ENCODE measurements around the gene GNG13. TPM values are rescaled to one million over a fixed set of nuclear protein-coding genes. Genes with fewer than 3 reads are reported as not detected.

GNG13 gene
- total RNA-seq, 1 donor from 2014 or later, result not detected

DNA sequence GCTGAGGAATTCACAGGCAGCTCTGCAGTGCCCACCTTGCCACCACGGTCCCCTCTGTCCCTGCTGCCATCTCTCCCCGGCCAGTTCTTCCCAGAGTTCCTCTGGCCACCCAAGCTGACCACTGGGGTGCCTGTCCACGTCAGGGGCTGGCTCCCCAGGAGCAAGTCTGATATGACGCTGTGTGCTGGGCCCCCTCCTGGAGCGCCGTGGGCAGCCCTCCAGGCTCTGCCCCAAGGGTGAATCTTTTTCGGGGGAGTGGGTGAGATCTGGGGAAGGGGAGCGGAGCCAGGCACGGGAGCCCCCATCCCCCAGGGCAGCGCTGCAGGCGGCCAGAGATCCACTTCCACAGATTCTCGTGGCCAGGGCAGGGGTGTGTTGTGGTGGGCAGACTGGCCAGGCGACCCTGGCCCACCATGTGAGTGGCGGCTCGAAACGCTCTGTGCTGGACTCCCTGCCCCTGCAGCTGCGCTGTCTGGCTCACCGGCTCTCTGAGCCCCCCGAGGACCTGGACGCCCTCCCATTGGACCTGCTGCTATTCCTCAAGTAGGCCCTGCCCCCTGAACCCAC is 36.3 kb downstream of the GNG13 start:
- H4K20me1 ChIP-seq (ENCODE audit: insufficient read depth, low read length), result no peaks in the 10 kb centered on the region
- H2AFZ ChIP-seq (ENCODE audit: low read depth, low read length), result no peak overlapping the region
- peaks cover 6% of the 10 kb centered on the region for H3K27me3 Mint-ChIP-seq (ENCODE audit: low read depth, unreplicated experiment)
- no peaks in the 10 kb centered on the region for H3K27me3 ChIP-seq (ENCODE audit: insufficient read depth, low read length)
- DNase-seq (ENCODE audit: low read depth), result no peak
- peaks cover 3% of the 10 kb centered on the region for H3K36me3 Mint-ChIP-seq (ENCODE audit: low read depth, unreplicated experiment)
- H3K9me3 ChIP-seq (ENCODE audit: insufficient read depth, low read depth, low read length), result no peaks in the 10 kb centered on the region
- no peaks in the 10 kb centered on the region for H3K4me1 Mint-ChIP-seq (ENCODE audit: low read depth, unreplicated experiment)
- no peak overlapping the region for H3K4me3 ChIP-seq (ENCODE audit: insufficient read depth, low read depth, low read length)
- H3K79me2 ChIP-seq (ENCODE audit: insufficient read depth, low read length), result no peaks in the 10 kb centered on the region
- no peak overlapping the region for H3K4me3 Mint-ChIP-seq (ENCODE audit: unreplicated experiment)
- FAIRE-seq, result no peak
- H3K9me3 Mint-ChIP-seq (ENCODE audit: unreplicated experiment), result no peaks in the 10 kb centered on the region
- no peak overlapping the region for H3K27ac ChIP-seq (ENCODE audit: low read depth, low read length)
- H3K9ac ChIP-seq (ENCODE audit: low read length), result no peak overlapping the region
- TF ChIP-seq EZH2 (IDR thresholded peaks at IDR 0.05; ENCODE audit: insufficient read depth, low read length), result no peak
- TF ChIP-seq, protein P1, sequence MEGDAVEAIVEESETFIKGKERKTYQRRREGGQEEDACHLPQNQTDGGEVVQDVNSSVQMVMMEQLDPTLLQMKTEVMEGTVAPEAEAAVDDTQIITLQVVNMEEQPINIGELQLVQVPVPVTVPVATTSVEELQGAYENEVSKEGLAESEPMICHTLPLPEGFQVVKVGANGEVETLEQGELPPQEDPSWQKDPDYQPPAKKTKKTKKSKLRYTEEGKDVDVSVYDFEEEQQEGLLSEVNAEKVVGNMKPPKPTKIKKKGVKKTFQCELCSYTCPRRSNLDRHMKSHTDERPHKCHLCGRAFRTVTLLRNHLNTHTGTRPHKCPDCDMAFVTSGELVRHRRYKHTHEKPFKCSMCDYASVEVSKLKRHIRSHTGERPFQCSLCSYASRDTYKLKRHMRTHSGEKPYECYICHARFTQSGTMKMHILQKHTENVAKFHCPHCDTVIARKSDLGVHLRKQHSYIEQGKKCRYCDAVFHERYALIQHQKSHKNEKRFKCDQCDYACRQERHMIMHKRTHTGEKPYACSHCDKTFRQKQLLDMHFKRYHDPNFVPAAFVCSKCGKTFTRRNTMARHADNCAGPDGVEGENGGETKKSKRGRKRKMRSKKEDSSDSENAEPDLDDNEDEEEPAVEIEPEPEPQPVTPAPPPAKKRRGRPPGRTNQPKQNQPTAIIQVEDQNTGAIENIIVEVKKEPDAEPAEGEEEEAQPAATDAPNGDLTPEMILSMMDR (IDR thresholded peaks at IDR 0.05; ENCODE audit: insufficient read depth, low read depth, low read length), result no peak
- no peak overlapping the region for H3K27ac Mint-ChIP-seq (ENCODE audit: unreplicated experiment)
- no peak overlapping the region for H3K4me2 ChIP-seq (ENCODE audit: low read length)
- peaks cover 7% of the 10 kb centered on the region for H3K4me1 ChIP-seq (ENCODE audit: insufficient read depth, low read length)
- no peaks in the 10 kb centered on the region for H3K36me3 ChIP-seq (ENCODE audit: insufficient read depth, low read length)

DNA sequence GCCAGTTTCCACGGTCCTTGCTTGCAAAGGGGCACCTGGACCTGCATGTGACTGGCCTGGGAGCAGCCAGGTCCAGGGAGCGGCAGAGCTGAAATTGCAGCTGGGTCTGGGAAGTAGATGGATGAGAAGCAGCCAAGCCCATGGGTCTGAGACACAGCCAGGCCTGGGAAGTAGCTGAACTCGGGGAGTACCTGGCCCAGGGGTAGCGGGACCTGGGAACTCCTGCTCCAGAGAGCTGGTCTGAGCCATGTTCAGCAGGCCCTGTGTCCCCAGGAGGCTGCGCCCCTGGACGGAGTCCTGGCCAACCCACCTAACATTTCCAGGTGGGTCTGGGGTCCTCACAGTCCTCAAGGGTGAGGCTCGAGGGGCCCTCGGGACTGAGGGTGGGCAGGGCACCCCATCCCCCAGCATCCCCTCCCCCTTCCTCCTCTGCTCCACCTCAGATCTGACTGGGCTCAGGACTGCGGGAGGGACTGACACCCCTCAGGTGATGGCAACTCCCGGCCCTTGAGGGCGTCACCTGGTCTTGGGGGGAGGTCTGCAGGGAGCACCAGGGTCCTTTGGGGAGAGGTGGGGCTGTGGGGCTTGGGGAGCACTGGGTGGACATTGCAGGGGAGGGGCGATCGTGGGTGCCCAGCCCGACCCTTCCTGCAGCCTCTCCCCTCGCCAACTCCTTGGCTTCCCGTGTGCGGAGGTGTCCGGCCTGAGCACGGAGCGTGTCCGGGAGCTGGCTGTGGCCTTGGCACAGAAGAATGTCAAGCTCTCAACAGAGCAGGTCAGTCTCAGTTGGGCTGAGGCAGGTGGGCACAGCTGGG is 37.0 kb downstream of the GNG13 start:
- no peaks in the 10 kb centered on the region for H4K20me1 ChIP-seq (ENCODE audit: insufficient read depth, low read length)
- H3K27ac ChIP-seq (ENCODE audit: low read depth, low read length), result no peak overlapping the region
- Mint-ChIP-seq H3K9me3 (ENCODE audit: unreplicated experiment) (no peaks in the 10 kb centered on the region), H3K27me3 (ENCODE audit: low read depth, unreplicated experiment) (peaks cover 6% of the 10 kb centered on the region), H3K27ac (ENCODE audit: unreplicated experiment) (no peak overlapping the region), H3K4me1 (ENCODE audit: low read depth, unreplicated experiment) (no peaks in the 10 kb centered on the region), H3K36me3 (ENCODE audit: low read depth, unreplicated experiment) (peaks cover 3% of the 10 kb centered on the region), H3K4me3 (ENCODE audit: unreplicated experiment) (no peak overlapping the region)
- H3K4me2 ChIP-seq (ENCODE audit: low read length), result no peak overlapping the region
- no peak for DNase-seq (ENCODE audit: low read depth)
- H3K9ac ChIP-seq (ENCODE audit: low read length), result no peak overlapping the region
- H3K27me3 ChIP-seq (ENCODE audit: insufficient read depth, low read length), result no peaks in the 10 kb centered on the region
- FAIRE-seq, result no peak
- H3K9me3 ChIP-seq (ENCODE audit: insufficient read depth, low read depth, low read length), result no peaks in the 10 kb centered on the region
- no peaks in the 10 kb centered on the region for H3K79me2 ChIP-seq (ENCODE audit: insufficient read depth, low read length)
- H3K4me3 ChIP-seq (ENCODE audit: insufficient read depth, low read depth, low read length), result no peak overlapping the region
- H2AFZ ChIP-seq (ENCODE audit: low read depth, low read length), result no peak overlapping the region
- TF ChIP-seq, protein P1 (IDR thresholded peaks at IDR 0.05; ENCODE audit: insufficient read depth, low read depth, low read length), result no peak
- no peak for TF ChIP-seq EZH2 (IDR thresholded peaks at IDR 0.05; ENCODE audit: insufficient read depth, low read length)
- H3K4me1 ChIP-seq (ENCODE audit: insufficient read depth, low read length), result peaks cover 7% of the 10 kb centered on the region
- no peaks in the 10 kb centered on the region for H3K36me3 ChIP-seq (ENCODE audit: insufficient read depth, low read length)

All from astrocyte (in vitro differentiated cells and primary cell).